ENCODE results near the gene TSPAN14. TPM values are rescaled to one million over a fixed set of nuclear protein-coding genes. Genes with fewer than 3 reads are reported as not detected.
A peak's percentile ranks its signal among the peaks of the same experiment; 100 is the strongest.

TSPAN14 gene
- total RNA-seq, 2 donors from 2014 or later: 24.2 to 34.7 TPM

GRCh38 chr10:80471715-80472233, 17.7 kb downstream of the TSPAN14 start:
- no peak for DNase-seq (ENCODE audit: low spot score)
- Histone ChIP-seq H3K36me3 (peaks cover 21% of the 10 kb centered on the region), H3K27me3 (no peaks in the 10 kb centered on the region), H3K9me3 (no peaks in the 10 kb centered on the region), H3K4me3 (no peak overlapping the region), H3K4me1 (peaks cover 0 to 92% of the 10 kb centered on the region in 2 donors), H3K27ac (peak overlapping the region in 1 of 2 donors; percentile 20)
- no peak for TF ChIP-seq CTCF (IDR thresholded peaks at IDR 0.05)

GRCh38 chr10:80472234-80473095, 18.4 kb downstream of the TSPAN14 start:
- H3K9me3 ChIP-seq: no peaks in the 10 kb centered on the region
- no peak for TF ChIP-seq CTCF (IDR thresholded peaks at IDR 0.05)
- DNase-seq (ENCODE audit: low spot score): no peak
- peaks cover 21% of the 10 kb centered on the region for H3K36me3 ChIP-seq
- no peaks in the 10 kb centered on the region for H3K27me3 ChIP-seq
- H3K4me1 ChIP-seq: peaks cover 0 to 85% of the 10 kb centered on the region in 2 donors
- H3K4me3 ChIP-seq: no peak overlapping the region
- H3K27ac ChIP-seq: peak overlapping the region in 1 of 2 donors; percentile 20

- H3K36me3 ChIP-seq: peaks cover 28% of the 10 kb centered on the region
- TF ChIP-seq CTCF (IDR thresholded peaks at IDR 0.05): no peak
- peaks cover 0 to 78% of the 10 kb centered on the region in 2 donors for H3K4me1 ChIP-seq
- peaks cover 0 to 5% of the 10 kb centered on the region in 2 donors for H3K9me3 ChIP-seq
- no peak overlapping the region for H3K27ac ChIP-seq
- H3K27me3 ChIP-seq: no peaks in the 10 kb centered on the region
- no peak for DNase-seq (ENCODE audit: low spot score)
- no peak overlapping the region for H3K4me3 ChIP-seq
Observed at GRCh38 chr10:80473096-80473657, 19.1 kb downstream of the TSPAN14 start.

GRCh38 chr10:80473692-80474596, 19.8 kb downstream of the TSPAN14 start:
- Histone ChIP-seq H3K9me3 (peaks cover 0 to 9% of the 10 kb centered on the region in 2 donors), H3K27ac (peak overlapping the region in 1 of 2 donors; percentile 14), H3K4me1 (peaks cover 0 to 71% of the 10 kb centered on the region in 2 donors), H3K4me3 (no peak overlapping the region), H3K27me3 (no peaks in the 10 kb centered on the region), H3K36me3 (peaks cover 29% of the 10 kb centered on the region)
- no peak for TF ChIP-seq CTCF (IDR thresholded peaks at IDR 0.05)
- no peak for DNase-seq (ENCODE audit: low spot score)

GRCh38 chr10:80474597-80474910, 20.4 kb downstream of the TSPAN14 start:
- H3K27me3 ChIP-seq: no peaks in the 10 kb centered on the region
- no peak for DNase-seq (ENCODE audit: low spot score)
- H3K9me3 ChIP-seq: peaks cover 0 to 9% of the 10 kb centered on the region in 2 donors
- H3K36me3 ChIP-seq: peaks cover 26% of the 10 kb centered on the region
- no peak for TF ChIP-seq CTCF (IDR thresholded peaks at IDR 0.05)
- peaks cover 0 to 64% of the 10 kb centered on the region in 2 donors for H3K4me1 ChIP-seq
- peak overlapping the region in 1 of 2 donors; percentile 14 for H3K27ac ChIP-seq
- H3K4me3 ChIP-seq: no peak overlapping the region
